ENCODE data around the gene CD6. TPM values are rescaled to one million over a fixed set of nuclear protein-coding genes. Genes with fewer than 3 reads are reported as not detected.

The CD6 gene
- total RNA-seq, 1 donor from 2014 or later: 0.47 TPM

GRCh38 chr11:61054927-61055562 is 83.6 kb downstream of the CD6 start:
- intact Hi-C loops (cut with micrococcal nuclease): no loop called here
- no peak for DNase-seq
- H3K36me3 ChIP-seq: no peaks in the 10 kb centered on the region
- no peak overlapping the region for H3K4me3 ChIP-seq
- H3K4me1 ChIP-seq: peaks cover 18% of the 10 kb centered on the region
- H3K27ac ChIP-seq (replicated peaks): no peak overlapping the region
- peaks cover 13% of the 10 kb centered on the region for H3K27me3 ChIP-seq (ENCODE audit: low read depth)
- no peaks in the 10 kb centered on the region for H3K9me3 ChIP-seq (replicated peaks)
- TF ChIP-seq CTCF (IDR thresholded peaks at IDR 0.05; ENCODE audit: borderline replicate concordance): no peak

GRCh38 chr11:61055776-61056175 is 84.3 kb downstream of the CD6 start:
- Histone ChIP-seq H3K27me3 (ENCODE audit: low read depth) (peaks cover 11% of the 10 kb centered on the region), H3K27ac (replicated peaks) (no peak overlapping the region), H3K36me3 (no peaks in the 10 kb centered on the region), H3K4me3 (no peak overlapping the region), H3K4me1 (peaks cover 12% of the 10 kb centered on the region), H3K9me3 (replicated peaks) (no peaks in the 10 kb centered on the region)
- intact Hi-C loops (cut with micrococcal nuclease): no loop called here
- no peak for TF ChIP-seq CTCF (IDR thresholded peaks at IDR 0.05; ENCODE audit: borderline replicate concordance)
- DNase-seq: no peak

- intact Hi-C loops (cut with micrococcal nuclease): no loop called here
Observed at GRCh38 chr11:61056571-61056970, 85.1 kb downstream of the CD6 start.

GRCh38 chr11:61056981-61057380 is 85.5 kb downstream of the CD6 start:
- no peak for TF ChIP-seq CTCF (IDR thresholded peaks at IDR 0.05; ENCODE audit: borderline replicate concordance)
- Histone ChIP-seq H3K27ac (replicated peaks) (no peak overlapping the region), H3K4me3 (no peak overlapping the region), H3K4me1 (peaks cover 8% of the 10 kb centered on the region), H3K36me3 (no peaks in the 10 kb centered on the region), H3K9me3 (replicated peaks) (no peaks in the 10 kb centered on the region), H3K27me3 (ENCODE audit: low read depth) (peaks cover 10% of the 10 kb centered on the region)
- DNase-seq: no peak
- intact Hi-C loops (cut with micrococcal nuclease): no loop called here

More at GRCh38 chr11:61056571-61056970, 85.1 kb downstream of the CD6 start:
- Histone ChIP-seq H3K4me3 (no peak overlapping the region), H3K4me1 (peaks cover 12% of the 10 kb centered on the region), H3K27me3 (ENCODE audit: low read depth) (peaks cover 10% of the 10 kb centered on the region), H3K9me3 (replicated peaks) (no peaks in the 10 kb centered on the region), H3K36me3 (no peaks in the 10 kb centered on the region), H3K27ac (replicated peaks) (no peak overlapping the region)
- no peak for TF ChIP-seq CTCF (IDR thresholded peaks at IDR 0.05; ENCODE audit: borderline replicate concordance)
- no peak for DNase-seq

- Histone ChIP-seq H3K36me3 (no peaks in the 10 kb centered on the region), H3K27ac (replicated peaks) (no peak overlapping the region), H3K4me1 (peaks cover 1% of the 10 kb centered on the region), H3K9me3 (replicated peaks) (no peaks in the 10 kb centered on the region), H3K27me3 (ENCODE audit: low read depth) (peaks cover 10% of the 10 kb centered on the region), H3K4me3 (no peak overlapping the region)
- intact Hi-C loops (cut with micrococcal nuclease): no loop called here
- no peak for TF ChIP-seq CTCF (IDR thresholded peaks at IDR 0.05; ENCODE audit: borderline replicate concordance)
- DNase-seq: no peak
Observed at GRCh38 chr11:61057615-61058014, 86.1 kb downstream of the CD6 start.

All from left ventricle myocardium inferior (tissue), 1 donor.